ENCODE results near the gene SUCLG1. TPM values are rescaled to one million over a fixed set of nuclear protein-coding genes. Genes with fewer than 3 reads are reported as not detected.
"Not testable (repeated sequence)": the region's sequence is repeated elsewhere in the genome, so short reads cannot be mapped to it uniquely, and the experiment has no call there.

The SUCLG1 gene
- total and polyA plus RNA-seq, 2 experiments from 2014 or later, result 164 to 168 TPM

GRCh38 chr2:84417453-84418145 lies 41.5 kb downstream of the SUCLG1 start:
- TF ChIP-seq CTCF (IDR thresholded peaks at IDR 0.05; ENCODE audit: poor library complexity) (no peak), EZH2phosphoT487 (IDR thresholded peaks at IDR 0.05; ENCODE audit: low read depth, severe bottlenecking, unreplicated experiment) (no peak), EZH2 (IDR thresholded peaks at IDR 0.05; ENCODE audit: borderline replicate concordance) (no peak)
- H4K20me1 ChIP-seq (ENCODE audit: insufficient read depth, poor library complexity, severe bottlenecking), result no peaks in the 10 kb centered on the region
- DNase-seq (ENCODE audit: low spot score), result no peak
- H3K4me2 ChIP-seq, result no peak overlapping the region
- H3K4me1 ChIP-seq (ENCODE audit: insufficient read depth), result no peaks in the 10 kb centered on the region
- no peaks in the 10 kb centered on the region for H3K79me2 ChIP-seq
- H3K9me3 ChIP-seq (ENCODE audit: low read depth), result no peaks in the 10 kb centered on the region
- no peaks in the 10 kb centered on the region for H3K27me3 ChIP-seq
- H3K4me3 ChIP-seq, result no peak overlapping the region
- H2AFZ ChIP-seq, result no peak overlapping the region
- no peak overlapping the region for H3K27ac ChIP-seq
- no peaks in the 10 kb centered on the region for H3K36me3 ChIP-seq (replicated peaks; ENCODE audit: insufficient read depth, low read depth)
- 91% methylated on average over 4 of the region's 4 CpGs for WGBS (ENCODE audit: low lambda C conversion rate, missing lambda C conversion rate)
- H3K9me2 ChIP-seq (replicated peaks; ENCODE audit: insufficient read depth), result no peaks in the 10 kb centered on the region

- no peak for DNase-seq (ENCODE audit: low spot score)
- no peak for TF ChIP-seq CTCF (IDR thresholded peaks at IDR 0.05; ENCODE audit: poor library complexity)
These were observed 49.5 kb downstream of the SUCLG1 start for GRCh38 chr2:84409531-84409930.

DNA sequence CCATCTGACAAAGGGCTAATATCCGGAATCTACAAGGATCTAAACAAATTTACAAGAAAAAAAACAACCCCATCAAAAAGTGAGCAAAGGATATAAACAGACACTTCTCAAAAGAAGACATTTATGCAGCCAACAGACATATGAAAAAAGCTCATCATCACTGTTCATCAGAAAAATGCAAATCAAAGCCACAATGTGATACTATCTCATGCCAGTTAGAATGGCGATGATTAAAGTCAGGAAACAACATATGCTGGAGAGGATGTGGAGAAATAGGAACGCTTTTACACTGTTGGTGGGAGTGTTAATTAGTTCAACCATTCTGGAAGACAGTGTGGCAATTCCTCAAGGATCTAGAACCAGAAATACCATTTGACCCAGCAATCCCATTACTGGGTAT lies 57.0 kb downstream of the SUCLG1 start:
- H3K4me2 ChIP-seq; DNase-seq (ENCODE audit: low spot score); H3K9me3 ChIP-seq (ENCODE audit: low read depth); H3K9me2 ChIP-seq (replicated peaks; ENCODE audit: insufficient read depth); H2AFZ ChIP-seq; H3K27ac ChIP-seq; H3K4me1 ChIP-seq (ENCODE audit: insufficient read depth); H3K27me3 ChIP-seq; H3K4me3 ChIP-seq; H4K20me1 ChIP-seq (ENCODE audit: insufficient read depth, poor library complexity, severe bottlenecking); H3K36me3 ChIP-seq (replicated peaks; ENCODE audit: insufficient read depth, low read depth); H3K79me2 ChIP-seq: not testable (repeated sequence)
- WGBS (ENCODE audit: low lambda C conversion rate, missing lambda C conversion rate), result 95% methylated on average over 3 of the region's 3 CpGs

More at GRCh38 chr2:84409531-84409930, 49.5 kb downstream of the SUCLG1 start:
- Histone ChIP-seq H3K4me2 (no peak overlapping the region), H3K27me3 (peaks cover 3% of the 10 kb centered on the region), H3K4me1 (ENCODE audit: insufficient read depth) (no peaks in the 10 kb centered on the region), H2AFZ (no peak overlapping the region), H3K4me3 (no peak overlapping the region), H3K9me3 (ENCODE audit: low read depth) (no peaks in the 10 kb centered on the region), H3K79me2 (no peaks in the 10 kb centered on the region), H3K9me2 (replicated peaks; ENCODE audit: insufficient read depth) (no peaks in the 10 kb centered on the region), H3K36me3 (replicated peaks; ENCODE audit: insufficient read depth, low read depth) (no peaks in the 10 kb centered on the region), H3K27ac (no peak overlapping the region), H4K20me1 (ENCODE audit: insufficient read depth, poor library complexity, severe bottlenecking) (no peaks in the 10 kb centered on the region)
- WGBS (ENCODE audit: low lambda C conversion rate, missing lambda C conversion rate), result 51% methylated on average over 2 of the region's 2 CpGs

DNA sequence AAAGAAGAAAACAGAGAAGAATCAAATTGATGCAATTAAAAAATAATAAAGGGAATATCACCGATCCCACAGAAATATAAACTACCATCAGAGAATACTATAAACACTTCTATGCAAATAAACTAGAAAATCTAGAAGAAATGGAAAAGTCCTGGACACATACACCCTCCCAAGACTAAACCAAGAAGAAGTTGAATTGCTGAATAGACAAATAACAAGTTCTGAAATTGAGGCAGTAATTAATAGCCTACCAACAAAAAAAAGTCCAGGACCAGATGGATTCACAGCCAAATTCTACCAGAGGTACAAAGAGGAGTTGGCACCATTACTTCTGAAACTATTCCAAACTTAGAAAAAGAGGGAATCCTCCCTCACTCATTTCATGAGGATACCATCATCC lies 59.2 kb downstream of the SUCLG1 start:
- WGBS (ENCODE audit: low lambda C conversion rate, missing lambda C conversion rate), result 86% methylated on average over 1 of the region's 1 CpG
- H3K4me2 ChIP-seq; H3K27ac ChIP-seq; H3K36me3 ChIP-seq (replicated peaks; ENCODE audit: insufficient read depth, low read depth); H4K20me1 ChIP-seq (ENCODE audit: insufficient read depth, poor library complexity, severe bottlenecking); H3K4me1 ChIP-seq (ENCODE audit: insufficient read depth); H3K9me3 ChIP-seq (ENCODE audit: low read depth); H3K4me3 ChIP-seq; H2AFZ ChIP-seq; DNase-seq (ENCODE audit: low spot score); H3K79me2 ChIP-seq; H3K27me3 ChIP-seq; H3K9me2 ChIP-seq (replicated peaks; ENCODE audit: insufficient read depth): not testable (repeated sequence)
